Measurements from ENCODE around the gene BRSK2.

BRSK2 gene

GRCh38 chr11:1499261-1499890, 109.6 kb downstream of the BRSK2 start:
- no peaks in the 10 kb centered on the region for H3F3A ChIP-seq (ENCODE audit: insufficient read depth, low read length)
- no peak overlapping the region for H3K4me3 ChIP-seq (ENCODE audit: low read length)
- no peaks in the 10 kb centered on the region for H3K27me3 ChIP-seq (replicated peaks; ENCODE audit: insufficient read depth, low read length)
- no peaks in the 10 kb centered on the region for H3K36me3 ChIP-seq (replicated peaks; ENCODE audit: insufficient read depth, low read length)
- H2AFZ ChIP-seq (ENCODE audit: low read length): no peak overlapping the region
- TF ChIP-seq CTCF (IDR thresholded peaks at IDR 0.05; ENCODE audit: low read length) (no peak), EZH2phosphoT487 (IDR thresholded peaks at IDR 0.05; ENCODE audit: low read length) (no peak), EZH2 (optimal IDR thresholded peaks at IDR 0.05; ENCODE audit: low read depth, low read length) (no peak)
- H3K4me2 ChIP-seq (ENCODE audit: low read depth, low read length): no peak overlapping the region
- H4K20me1 ChIP-seq (ENCODE audit: insufficient read depth, low read length): no peaks in the 10 kb centered on the region
- no peak overlapping the region for H3K9ac ChIP-seq (ENCODE audit: low read length)
- H3K9me2 ChIP-seq (replicated peaks; ENCODE audit: insufficient read depth, low read length): no peaks in the 10 kb centered on the region
- H3K4me1 ChIP-seq (ENCODE audit: low read length): no peaks in the 10 kb centered on the region
- DNase-seq: no peak
- no peaks in the 10 kb centered on the region for H3K9me3 ChIP-seq (replicated peaks; ENCODE audit: insufficient read depth, low read length)
- H3K79me2 ChIP-seq (ENCODE audit: low read length): peaks cover 34% of the 10 kb centered on the region; the same call in 1 of the 2 replicates
- no peak overlapping the region for H3K27ac ChIP-seq (ENCODE audit: low read length)

- Histone ChIP-seq H3K4me3 (ENCODE audit: low read length) (no peak overlapping the region), H3K36me3 (replicated peaks; ENCODE audit: insufficient read depth, low read length) (no peaks in the 10 kb centered on the region), H3K27ac (ENCODE audit: low read length) (no peak overlapping the region), H3K27me3 (replicated peaks; ENCODE audit: insufficient read depth, low read length) (no peaks in the 10 kb centered on the region), H3K4me2 (ENCODE audit: low read depth, low read length) (no peak overlapping the region), H3K79me2 (ENCODE audit: low read length) (peaks cover 30% of the 10 kb centered on the region; the same call in 1 of the 2 replicates), H3K9ac (ENCODE audit: low read length) (no peak overlapping the region), H4K20me1 (ENCODE audit: insufficient read depth, low read length) (no peaks in the 10 kb centered on the region), H3K4me1 (ENCODE audit: low read length) (no peaks in the 10 kb centered on the region), H2AFZ (ENCODE audit: low read length) (no peak overlapping the region), H3K9me3 (replicated peaks; ENCODE audit: insufficient read depth, low read length) (no peaks in the 10 kb centered on the region), H3K9me2 (replicated peaks; ENCODE audit: insufficient read depth, low read length) (no peaks in the 10 kb centered on the region), H3F3A (ENCODE audit: insufficient read depth, low read length) (no peaks in the 10 kb centered on the region)
- DNase-seq: no peak
- no peak for TF ChIP-seq EZH2phosphoT487 (IDR thresholded peaks at IDR 0.05; ENCODE audit: low read length)
- TF ChIP-seq CTCF (IDR thresholded peaks at IDR 0.05; ENCODE audit: low read length): no peak
- no peak for TF ChIP-seq EZH2 (optimal IDR thresholded peaks at IDR 0.05; ENCODE audit: low read depth, low read length)
These were observed 110.2 kb downstream of the BRSK2 start for GRCh38 chr11:1499899-1500298.

- H3K4me2 ChIP-seq (ENCODE audit: low read depth, low read length): no peak overlapping the region
- no peak overlapping the region for H2AFZ ChIP-seq (ENCODE audit: low read length)
- no peaks in the 10 kb centered on the region for H3K36me3 ChIP-seq (replicated peaks; ENCODE audit: insufficient read depth, low read length)
- no peaks in the 10 kb centered on the region for H3K4me1 ChIP-seq (ENCODE audit: low read length)
- H3K27me3 ChIP-seq (replicated peaks; ENCODE audit: insufficient read depth, low read length): no peaks in the 10 kb centered on the region
- H3K9ac ChIP-seq (ENCODE audit: low read length): no peak overlapping the region
- no peaks in the 10 kb centered on the region for H3K9me2 ChIP-seq (replicated peaks; ENCODE audit: insufficient read depth, low read length)
- no peak for TF ChIP-seq EZH2 (optimal IDR thresholded peaks at IDR 0.05; ENCODE audit: low read depth, low read length)
- no peak for TF ChIP-seq EZH2phosphoT487 (IDR thresholded peaks at IDR 0.05; ENCODE audit: low read length)
- TF ChIP-seq CTCF (IDR thresholded peaks at IDR 0.05; ENCODE audit: low read length): no peak
- no peaks in the 10 kb centered on the region for H3K9me3 ChIP-seq (replicated peaks; ENCODE audit: insufficient read depth, low read length)
- no peaks in the 10 kb centered on the region for H4K20me1 ChIP-seq (ENCODE audit: insufficient read depth, low read length)
- no peak overlapping the region for H3K27ac ChIP-seq (ENCODE audit: low read length)
- no peaks in the 10 kb centered on the region for H3F3A ChIP-seq (ENCODE audit: insufficient read depth, low read length)
- no peak for DNase-seq
- H3K4me3 ChIP-seq (ENCODE audit: low read length): no peak overlapping the region
- peaks cover 31% of the 10 kb centered on the region; the same call in 1 of the 2 replicates for H3K79me2 ChIP-seq (ENCODE audit: low read length)
These were observed 111.0 kb downstream of the BRSK2 start for GRCh38 chr11:1500466-1501420.
